Smooth muscle cell (in vitro differentiated cells): ENCODE results near the gene PIAS2. TPM values are rescaled to one million over a fixed set of nuclear protein-coding genes. Genes with fewer than 3 reads are reported as not detected.

Experiments
- DNase-seq: peaks from one replicate; lab custom pipeline; 2025; ENCODE audit not compliant: unreplicated experiment; lab: John Stamatoyannopoulos, UW
- H2AFZ ChIP-seq: fragments of 200-600 bp; sonication (generic); 2 replicates; pipeline ENCODE4 v1.6.0; 2016; ENCODE audit warnings: antibody characterized with exemption, low read depth, mild to moderate bottlenecking
- H3F3A ChIP-seq: fragments of 200-600 bp; sonication (generic); 2 replicates; pipeline ENCODE4 v1.6.0; 2017; ENCODE audit warnings: antibody characterized with exemption, low read depth
- H3K27ac ChIP-seq: fragments of 200-600 bp; sonication (generic); 2 replicates; pipeline ENCODE4 v1.5.1; 2016; ENCODE audit warnings: low read depth, mild to moderate bottlenecking
- H3K27me3 ChIP-seq: fragments of 200-600 bp; sonication (generic); 2 replicates; pipeline ENCODE4 v1.6.1; 2016; ENCODE audit warnings: low read depth, mild to moderate bottlenecking
- H3K36me3 ChIP-seq: fragments of 200-600 bp; sonication (generic); 2 replicates; pipeline ENCODE4 v1.5.1; 2016; ENCODE audit warnings: low read depth
- H3K4me1 ChIP-seq: fragments of 200-600 bp; sonication (generic); 2 replicates; pipeline ENCODE4 v1.5.1; 2016; ENCODE audit warnings: low read depth
- H3K4me2 ChIP-seq: fragments of 200-600 bp; sonication (generic); 2 replicates; pipeline ENCODE4 v1.6.0; 2016; ENCODE audit warnings: mild to moderate bottlenecking
- H3K4me3 ChIP-seq: fragments of 200-600 bp; sonication (generic); 2 replicates; pipeline ENCODE4 v1.5.1; 2016; ENCODE audit warnings: mild to moderate bottlenecking
- H3K79me2 ChIP-seq: fragments of 200-600 bp; sonication (generic); 2 replicates; pipeline ENCODE4 v1.6.0; 2016; ENCODE audit warnings: low read depth, mild to moderate bottlenecking
- H3K9ac ChIP-seq: fragments of 200-600 bp; sonication (generic); 2 replicates; pipeline ENCODE4 v1.6.0; 2016; ENCODE audit warnings: low read depth
- H3K9me3 ChIP-seq: fragments of 200-600 bp; sonication (generic); replicated peaks from 2 replicates; pipeline ENCODE4 v1.5.1; 2016; ENCODE audit warnings: low read depth
- H4K20me1 ChIP-seq: fragments of 200-600 bp; sonication (generic); 2 replicates; pipeline ENCODE4 v1.6.0; 2016; ENCODE audit warnings: low read depth
- CTCF ChIP-seq: fragments of 200-600 bp; sonication (generic); IDR thresholded peaks from 2 replicates; pipeline ENCODE4 v1.5.1; 2017; ENCODE audit warnings: borderline replicate concordance, mild to moderate bottlenecking, antibody characterized with exemption; ENCODE audit not compliant: insufficient read depth, poor library complexity, severe bottlenecking
- WGBS: methylation state at CpG from one replicate; pipeline ENCODE4 v1.1.7; 2016; ENCODE audit warnings: low lambda C conversion rate; 5-methylcytosine and 5-hydroxymethylcytosine counted together
- polyA plus RNA-seq: library from polyadenylated mRNA; unstranded; fragments of >200 nt; fragmentation: Nextera tagmentation; extraction: Ambion mirVana; gene quantifications from 2 replicates; pipeline ENCODE4 v1.2.1, GENCODE V29; 2016
- total RNA-seq: library from RNA; depleted of rRNA; stranded (reverse); fragments of >200 nt; gene quantifications from 2 replicates; pipeline ENCODE4 v1.2.3, GENCODE V29; 2014

The PIAS2 gene
- total and polyA plus RNA-seq, 2 experiments from 2014 or later, result 15.7 to 26.6 TPM

- WGBS, result 91% methylated on average over 3 of the region's 3 CpGs
- no peaks in the 10 kb centered on the region for H3K79me2 ChIP-seq
- no peak for TF ChIP-seq CTCF
- no peaks in the 10 kb centered on the region for H4K20me1 ChIP-seq
- no peaks in the 10 kb centered on the region for H3K4me1 ChIP-seq
- H3K36me3 ChIP-seq, result no peaks in the 10 kb centered on the region
- no peaks in the 10 kb centered on the region for H3K9me3 ChIP-seq
- H3K4me3 ChIP-seq, result no peak overlapping the region
- H3K27me3 ChIP-seq, result no peaks in the 10 kb centered on the region
- H3K4me2 ChIP-seq, result no peak overlapping the region
- no peak overlapping the region for H2AFZ ChIP-seq
- no peak overlapping the region for H3K9ac ChIP-seq
- DNase-seq, result no peak
- no peak overlapping the region for H3K27ac ChIP-seq
- no peaks in the 10 kb centered on the region for H3F3A ChIP-seq
Measured at GRCh38 chr18:46793565-46793964, 123.7 kb downstream of the PIAS2 start.

GRCh38 chr18:46789088-46789487 lies 128.2 kb downstream of the PIAS2 start:
- H3K9me3 ChIP-seq, result no peaks in the 10 kb centered on the region
- no peaks in the 10 kb centered on the region for H3K27me3 ChIP-seq
- H3F3A ChIP-seq, result no peaks in the 10 kb centered on the region
- H3K4me3 ChIP-seq, result no peak overlapping the region
- DNase-seq, result no peak
- H3K36me3 ChIP-seq, result no peaks in the 10 kb centered on the region
- no peaks in the 10 kb centered on the region for H3K79me2 ChIP-seq
- H4K20me1 ChIP-seq, result no peaks in the 10 kb centered on the region
- H3K27ac ChIP-seq, result no peak overlapping the region
- H3K9ac ChIP-seq, result no peak overlapping the region
- H3K4me2 ChIP-seq, result no peak overlapping the region
- WGBS, result 99% methylated on average over 4 of the region's 4 CpGs
- no peaks in the 10 kb centered on the region for H3K4me1 ChIP-seq
- TF ChIP-seq CTCF, result no peak
- H2AFZ ChIP-seq, result no peak overlapping the region

GRCh38 chr18:46787674-46788073 lies 129.6 kb downstream of the PIAS2 start:
- Histone ChIP-seq H3K27ac (no peak overlapping the region), H3K27me3 (no peaks in the 10 kb centered on the region), H3K4me2 (no peak overlapping the region), H3K4me1 (no peaks in the 10 kb centered on the region), H3F3A (no peaks in the 10 kb centered on the region), H4K20me1 (no peaks in the 10 kb centered on the region), H3K9me3 (no peaks in the 10 kb centered on the region), H3K4me3 (no peak overlapping the region), H3K79me2 (no peaks in the 10 kb centered on the region), H2AFZ (no peak overlapping the region), H3K36me3 (no peaks in the 10 kb centered on the region), H3K9ac (no peak overlapping the region)
- no peak for DNase-seq
- WGBS, result 91% methylated on average over 3 of the region's 3 CpGs
- no peak for TF ChIP-seq CTCF

GRCh38 chr18:46772357-46772756 lies 144.9 kb downstream of the PIAS2 start:
- H3K79me2 ChIP-seq, result no peaks in the 10 kb centered on the region
- no peaks in the 10 kb centered on the region for H4K20me1 ChIP-seq
- no peak for DNase-seq
- H3K9ac ChIP-seq, result no peak overlapping the region
- no peaks in the 10 kb centered on the region for H3F3A ChIP-seq
- no peak overlapping the region for H2AFZ ChIP-seq
- H3K36me3 ChIP-seq, result no peaks in the 10 kb centered on the region
- H3K27me3 ChIP-seq, result no peaks in the 10 kb centered on the region
- 70% methylated on average over 5 of the region's 5 CpGs for WGBS
- no peaks in the 10 kb centered on the region for H3K9me3 ChIP-seq
- no peak overlapping the region for H3K4me3 ChIP-seq
- TF ChIP-seq CTCF, result no peak
- no peak overlapping the region for H3K4me2 ChIP-seq
- no peak overlapping the region for H3K27ac ChIP-seq
- H3K4me1 ChIP-seq, result no peaks in the 10 kb centered on the region
